ENCODE data around the gene TMEM203.

TMEM203 gene

GRCh38 chr9:137227853-137228505, 22.5 kb upstream of the TMEM203 start:
- H3K4me3 Mint-ChIP-seq, result no peak overlapping the region
- no peaks in the 10 kb centered on the region for H3K9me3 Mint-ChIP-seq
- peaks cover 17% of the 10 kb centered on the region for H3K27me3 Mint-ChIP-seq
- DNase-seq, result no peak
- H3K4me1 Mint-ChIP-seq (ENCODE audit: low read depth), result peaks cover 10% of the 10 kb centered on the region
- H3K27ac Mint-ChIP-seq, result no peak overlapping the region
- H3K36me3 Mint-ChIP-seq (ENCODE audit: low read depth), result no peaks in the 10 kb centered on the region

- H3K36me3 Mint-ChIP-seq (ENCODE audit: low read depth), result no peaks in the 10 kb centered on the region
- H3K4me1 Mint-ChIP-seq (ENCODE audit: low read depth), result peaks cover 13% of the 10 kb centered on the region
- peaks cover 17% of the 10 kb centered on the region for H3K27me3 Mint-ChIP-seq
- peak; percentile 88 for DNase-seq
- H3K27ac Mint-ChIP-seq, result no peak within 1 kb of the TSS
- H3K4me3 Mint-ChIP-seq, result no peak within 1 kb of the TSS
- no peaks in the 10 kb centered on the region for H3K9me3 Mint-ChIP-seq
Measured at GRCh38 chr9:137227054-137227852, 21.8 kb upstream of the TMEM203 start, which contains the start of gene RNF224. RNF224 (plus strand) TSS chr9:137227502; CDS start chr9:137228336, 834 bp downstream.

DNA sequence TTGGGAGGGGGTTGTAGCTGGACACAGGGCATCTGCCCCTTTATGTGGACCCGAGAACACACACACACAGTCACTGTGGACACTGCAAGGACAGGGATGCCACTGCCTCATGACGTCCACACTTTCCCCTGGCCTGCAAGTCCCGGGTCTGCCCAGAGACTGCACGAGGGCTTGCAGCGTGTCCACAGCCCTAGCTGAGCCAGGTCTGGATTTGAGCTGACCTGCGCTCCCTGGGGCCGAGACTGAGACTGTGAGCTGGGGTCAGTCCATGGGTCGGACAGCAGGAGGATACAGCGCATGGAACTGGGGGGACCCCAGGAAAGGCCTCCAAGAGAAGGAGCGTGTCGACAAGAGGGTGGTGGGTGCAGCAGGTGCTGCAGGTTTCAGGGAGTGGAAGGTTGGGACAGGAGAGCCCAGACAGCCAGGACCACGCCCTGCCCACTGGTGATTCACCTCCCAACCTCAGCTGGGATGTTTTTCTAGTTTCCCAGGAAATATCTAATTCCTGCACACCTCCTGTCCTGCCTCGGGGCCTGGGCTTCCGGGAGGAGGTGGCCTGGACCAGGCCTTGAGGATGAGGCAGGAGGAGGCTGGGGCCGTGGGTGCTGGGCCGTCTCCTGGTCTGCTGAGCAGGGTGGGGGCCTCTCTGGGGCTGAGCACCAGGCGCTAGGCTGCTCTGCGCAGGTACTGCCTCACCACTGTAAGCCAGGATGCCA, 21.0 kb upstream of the TMEM203 start:
- DNase-seq, result no peak
- Mint-ChIP-seq H3K27ac (no peak overlapping the region), H3K4me1 (ENCODE audit: low read depth) (peaks cover 13% of the 10 kb centered on the region), H3K27me3 (peaks cover 14% of the 10 kb centered on the region), H3K4me3 (no peak overlapping the region), H3K9me3 (no peaks in the 10 kb centered on the region), H3K36me3 (ENCODE audit: low read depth) (no peaks in the 10 kb centered on the region)

- H3K4me1 Mint-ChIP-seq (ENCODE audit: low read depth), result peaks cover 13% of the 10 kb centered on the region
- peak overlapping the region; percentile 10 for H3K4me3 Mint-ChIP-seq
- DNase-seq, result no peak
- H3K9me3 Mint-ChIP-seq, result no peaks in the 10 kb centered on the region
- peaks cover 14% of the 10 kb centered on the region for H3K27me3 Mint-ChIP-seq
- H3K36me3 Mint-ChIP-seq (ENCODE audit: low read depth), result no peaks in the 10 kb centered on the region
- H3K27ac Mint-ChIP-seq, result no peak overlapping the region
Measured at GRCh38 chr9:137225699-137226331, 20.4 kb upstream of the TMEM203 start.

- H3K4me1 Mint-ChIP-seq (ENCODE audit: low read depth), result peaks cover 13% of the 10 kb centered on the region
- peaks cover 14% of the 10 kb centered on the region for H3K27me3 Mint-ChIP-seq
- peak within 1 kb of the TSS; percentile 84 for H3K27ac Mint-ChIP-seq
- H3K36me3 Mint-ChIP-seq (ENCODE audit: low read depth), result no peaks in the 10 kb centered on the region
- H3K9me3 Mint-ChIP-seq, result no peaks in the 10 kb centered on the region
- DNase-seq, result no peak
- H3K4me3 Mint-ChIP-seq, result peak within 1 kb of the TSS; percentile 81
Measured at GRCh38 chr9:137224830-137225694, 19.6 kb upstream of the TMEM203 start, which contains the start of gene CYSRT1. CYSRT1 (plus strand) TSS chr9:137225174; CDS start chr9:137225622, 448 bp downstream.

GRCh38 chr9:137223078-137223970, 17.9 kb upstream of the TMEM203 start:
- Mint-ChIP-seq H3K4me3 (peak overlapping the region; percentile 81), H3K27ac (peak overlapping the region; percentile 84), H3K9me3 (no peaks in the 10 kb centered on the region), H3K4me1 (ENCODE audit: low read depth) (peaks cover 13% of the 10 kb centered on the region), H3K36me3 (ENCODE audit: low read depth) (peaks cover 8% of the 10 kb centered on the region), H3K27me3 (peaks cover 4% of the 10 kb centered on the region)
- peak; percentile 98 for DNase-seq

DNA sequence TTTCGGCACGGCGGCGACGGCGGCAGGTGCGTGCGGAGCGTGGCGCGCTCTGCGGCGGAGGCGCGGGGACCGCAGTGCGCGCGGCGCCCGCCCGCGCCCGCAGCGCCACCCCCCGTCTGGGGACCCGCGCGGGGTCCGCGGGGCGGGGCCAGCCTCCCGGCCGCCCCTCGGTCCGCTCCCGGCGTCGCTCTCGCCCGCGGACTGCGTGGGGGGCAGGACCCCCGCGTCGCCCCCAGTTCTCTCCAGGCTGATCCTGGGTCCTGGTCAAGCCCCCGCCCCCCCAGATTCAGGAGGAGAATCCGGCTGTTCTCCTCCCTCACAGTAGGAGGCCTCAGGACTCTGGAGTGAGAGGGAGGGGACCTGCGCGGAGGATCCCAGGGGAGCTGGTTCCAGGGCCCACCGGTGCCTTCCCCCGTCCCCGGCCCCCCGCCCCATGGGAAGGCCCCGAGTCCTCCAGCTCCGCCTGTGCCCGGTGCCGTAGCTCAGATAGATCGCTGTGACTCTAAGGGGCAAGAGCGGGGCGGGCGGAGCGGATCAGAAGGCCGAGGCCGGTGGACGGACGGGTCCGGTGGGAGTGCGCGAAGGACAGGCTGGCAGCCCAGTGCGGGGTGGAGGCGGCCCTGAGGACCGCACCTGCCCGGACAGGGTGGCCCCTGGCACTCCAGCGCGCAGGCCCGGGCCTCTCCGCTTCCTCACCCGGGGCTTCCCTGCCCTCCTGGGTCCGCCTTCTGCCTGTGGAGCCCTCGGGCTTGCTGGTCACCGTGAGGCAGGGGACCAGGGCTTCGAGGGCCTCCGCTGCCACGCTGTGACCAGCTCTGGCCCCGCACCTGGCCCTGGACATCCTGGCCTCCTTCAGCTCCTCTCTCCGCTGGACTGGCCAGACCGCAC, 17.0 kb upstream of the TMEM203 start, which contains the start of gene RNF208:
Gene RNF208, minus strand, starts transcription at position 51 of the 888 bp plus-strand sequence. CDS start 1,028 bp downstream, outside the sequence.
- Mint-ChIP-seq H3K9me3 (no peaks in the 10 kb centered on the region), H3K4me3 (peak within 1 kb of the TSS; percentile 81), H3K4me1 (ENCODE audit: low read depth) (peaks cover 11% of the 10 kb centered on the region), H3K36me3 (ENCODE audit: low read depth) (peaks cover 8% of the 10 kb centered on the region), H3K27me3 (peaks cover 1% of the 10 kb centered on the region), H3K27ac (peak within 1 kb of the TSS; percentile 84)
- DNase-seq, result peak; percentile 65

- peak overlapping the region; percentile 45 for H3K4me3 Mint-ChIP-seq
- no peaks in the 10 kb centered on the region for H3K9me3 Mint-ChIP-seq
- peak overlapping the region; percentile 14 for H3K27ac Mint-ChIP-seq
- no peaks in the 10 kb centered on the region for H3K27me3 Mint-ChIP-seq
- DNase-seq, result peak; percentile 47
- H3K4me1 Mint-ChIP-seq (ENCODE audit: low read depth), result peaks cover 11% of the 10 kb centered on the region
- H3K36me3 Mint-ChIP-seq (ENCODE audit: low read depth), result peaks cover 15% of the 10 kb centered on the region
Measured at GRCh38 chr9:137221506-137222111, 16.2 kb upstream of the TMEM203 start.

DNA sequence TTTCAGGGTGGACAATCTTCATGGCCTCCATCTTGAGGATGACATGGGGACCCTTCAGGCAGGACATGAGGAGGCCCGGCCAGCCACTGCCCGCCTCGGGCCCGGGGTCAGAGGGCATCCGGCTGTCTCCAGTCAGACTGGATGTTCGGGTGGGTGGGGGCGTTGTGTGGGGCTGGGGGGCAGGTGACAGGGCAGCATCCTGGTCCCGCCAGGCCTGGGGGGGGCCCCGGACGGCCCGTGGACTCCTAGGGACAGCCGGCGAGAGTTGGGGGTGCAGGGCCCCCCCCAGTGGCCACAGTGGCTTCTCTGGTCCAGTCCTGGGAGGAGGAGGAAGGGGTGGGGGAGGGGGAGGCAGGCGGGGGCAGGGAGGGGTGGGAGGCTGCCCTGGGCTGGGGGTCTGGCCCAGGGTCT, 15.7 kb upstream of the TMEM203 start:
- Mint-ChIP-seq H3K4me3 (peak overlapping the region; percentile 39), H3K27me3 (no peaks in the 10 kb centered on the region), H3K4me1 (ENCODE audit: low read depth) (peaks cover 11% of the 10 kb centered on the region), H3K36me3 (ENCODE audit: low read depth) (peaks cover 20% of the 10 kb centered on the region), H3K27ac (no peak overlapping the region), H3K9me3 (no peaks in the 10 kb centered on the region)
- DNase-seq, result no peak

- Mint-ChIP-seq H3K27ac (no peak overlapping the region), H3K36me3 (ENCODE audit: low read depth) (peaks cover 26% of the 10 kb centered on the region), H3K9me3 (no peaks in the 10 kb centered on the region), H3K4me3 (peak overlapping the region; percentile 39), H3K27me3 (no peaks in the 10 kb centered on the region), H3K4me1 (ENCODE audit: low read depth) (peaks cover 11% of the 10 kb centered on the region)
- DNase-seq, result no peak
Measured at GRCh38 chr9:137220317-137221094, 15.1 kb upstream of the TMEM203 start.

DNA sequence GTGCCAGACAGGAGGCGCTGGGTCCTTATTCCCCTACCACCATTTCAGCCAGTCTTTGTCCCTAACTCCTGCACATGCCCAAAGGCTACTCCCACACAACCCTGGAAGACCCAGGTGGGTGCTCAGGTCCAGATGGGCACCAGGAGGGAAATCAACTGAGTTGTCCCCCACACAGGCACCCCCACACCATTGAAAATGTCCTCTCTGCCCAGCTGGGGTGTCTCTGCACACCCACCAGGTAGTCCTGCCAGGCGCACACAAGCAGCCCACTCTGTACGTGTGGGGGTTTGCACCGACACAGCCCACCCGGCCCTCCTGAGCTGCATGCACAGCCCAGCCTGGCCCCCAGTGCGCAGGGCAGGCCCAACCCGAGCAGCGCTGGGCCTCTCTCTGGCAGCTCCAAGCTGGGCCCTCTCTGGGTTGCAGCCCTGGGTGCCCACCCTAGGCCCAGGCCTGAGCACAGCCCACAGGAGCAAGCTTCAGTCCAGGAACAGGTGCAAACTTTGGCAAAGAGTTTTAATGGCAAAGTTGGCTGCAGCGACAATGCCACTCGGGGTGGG, 14.4 kb upstream of the TMEM203 start:
- no peak overlapping the region for H3K4me3 Mint-ChIP-seq

More for the DNA sequence above, 14.4 kb upstream of the TMEM203 start:
- Mint-ChIP-seq H3K27me3 (no peaks in the 10 kb centered on the region), H3K4me1 (ENCODE audit: low read depth) (peaks cover 9% of the 10 kb centered on the region), H3K9me3 (no peaks in the 10 kb centered on the region), H3K27ac (no peak overlapping the region), H3K36me3 (ENCODE audit: low read depth) (peaks cover 31% of the 10 kb centered on the region)
- no peak for DNase-seq

All from activated T-cell treated with anti-CD3 and anti-CD28 coated beads, Interleukin-2, amount 50 U/mL, for 24 hours (primary cell).